Gastrocnemius medialis (tissue), 4 donors: ENCODE results near the gene CALHM2.

Experiments
- POLR2A ChIP-seq, 2 donors: fragments of 450-650 bp; IDR thresholded peaks; one replicate each; pipeline ENCODE4 v1.6.1; 2017; ENCODE audit warnings: antibody characterized with exemption in 2 of 2, mild to moderate bottlenecking in 2 of 2, moderate library complexity in 2 of 2
- TF ChIP-seq, protein P1 (sequence below), 5 experiments: fragments of 450-650 bp in 3 of 5; fragments of 200-600 bp in 2 of 5; sonication (generic) in 2 of 5; IDR thresholded peaks in 4 of 5; conservative IDR thresholded peaks in 1 of 5; 1 replicate in 4 of 5; 2 replicates in 1 of 5; pipeline ENCODE4 v1.5.1; 2016 to 2019; ENCODE audit warnings: antibody characterized with exemption in 5 of 5, mild to moderate bottlenecking in 3 of 5, moderate library complexity in 3 of 5

DNA sequence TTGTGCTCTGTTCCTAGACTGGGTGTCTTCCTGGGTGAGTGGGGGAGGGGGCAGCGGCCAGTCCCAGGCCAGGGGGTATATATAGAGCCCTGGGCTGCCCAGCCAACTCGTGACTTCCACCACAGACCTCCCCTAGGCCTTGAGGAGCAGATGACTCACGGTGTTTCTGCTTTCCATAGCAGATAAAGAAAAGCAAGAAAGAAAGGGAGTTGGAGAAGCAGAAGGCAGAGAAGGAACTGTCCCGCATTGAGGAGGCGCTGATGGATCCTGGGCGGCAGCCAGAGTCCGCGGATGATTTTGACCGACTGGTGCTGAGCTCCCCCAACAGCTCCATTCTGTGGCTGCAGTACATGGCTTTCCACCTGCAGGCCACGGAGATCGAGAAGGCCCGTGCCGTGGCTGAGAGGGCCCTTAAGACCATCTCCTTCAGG is 10.1 kb downstream of the CALHM2 start:
- TF ChIP-seq, protein P1, sequence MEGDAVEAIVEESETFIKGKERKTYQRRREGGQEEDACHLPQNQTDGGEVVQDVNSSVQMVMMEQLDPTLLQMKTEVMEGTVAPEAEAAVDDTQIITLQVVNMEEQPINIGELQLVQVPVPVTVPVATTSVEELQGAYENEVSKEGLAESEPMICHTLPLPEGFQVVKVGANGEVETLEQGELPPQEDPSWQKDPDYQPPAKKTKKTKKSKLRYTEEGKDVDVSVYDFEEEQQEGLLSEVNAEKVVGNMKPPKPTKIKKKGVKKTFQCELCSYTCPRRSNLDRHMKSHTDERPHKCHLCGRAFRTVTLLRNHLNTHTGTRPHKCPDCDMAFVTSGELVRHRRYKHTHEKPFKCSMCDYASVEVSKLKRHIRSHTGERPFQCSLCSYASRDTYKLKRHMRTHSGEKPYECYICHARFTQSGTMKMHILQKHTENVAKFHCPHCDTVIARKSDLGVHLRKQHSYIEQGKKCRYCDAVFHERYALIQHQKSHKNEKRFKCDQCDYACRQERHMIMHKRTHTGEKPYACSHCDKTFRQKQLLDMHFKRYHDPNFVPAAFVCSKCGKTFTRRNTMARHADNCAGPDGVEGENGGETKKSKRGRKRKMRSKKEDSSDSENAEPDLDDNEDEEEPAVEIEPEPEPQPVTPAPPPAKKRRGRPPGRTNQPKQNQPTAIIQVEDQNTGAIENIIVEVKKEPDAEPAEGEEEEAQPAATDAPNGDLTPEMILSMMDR (IDR thresholded peaks at IDR 0.05 in 4 of 5, conservative IDR thresholded peaks at IDR 0.05 in 1 of 5) = no peak
- no peak for TF ChIP-seq POLR2A (IDR thresholded peaks at IDR 0.05)
